ENCODE data around the gene TRIM32. TPM values are rescaled to one million over a fixed set of nuclear protein-coding genes. Genes with fewer than 3 reads are reported as not detected.

TRIM32 gene, protein sequence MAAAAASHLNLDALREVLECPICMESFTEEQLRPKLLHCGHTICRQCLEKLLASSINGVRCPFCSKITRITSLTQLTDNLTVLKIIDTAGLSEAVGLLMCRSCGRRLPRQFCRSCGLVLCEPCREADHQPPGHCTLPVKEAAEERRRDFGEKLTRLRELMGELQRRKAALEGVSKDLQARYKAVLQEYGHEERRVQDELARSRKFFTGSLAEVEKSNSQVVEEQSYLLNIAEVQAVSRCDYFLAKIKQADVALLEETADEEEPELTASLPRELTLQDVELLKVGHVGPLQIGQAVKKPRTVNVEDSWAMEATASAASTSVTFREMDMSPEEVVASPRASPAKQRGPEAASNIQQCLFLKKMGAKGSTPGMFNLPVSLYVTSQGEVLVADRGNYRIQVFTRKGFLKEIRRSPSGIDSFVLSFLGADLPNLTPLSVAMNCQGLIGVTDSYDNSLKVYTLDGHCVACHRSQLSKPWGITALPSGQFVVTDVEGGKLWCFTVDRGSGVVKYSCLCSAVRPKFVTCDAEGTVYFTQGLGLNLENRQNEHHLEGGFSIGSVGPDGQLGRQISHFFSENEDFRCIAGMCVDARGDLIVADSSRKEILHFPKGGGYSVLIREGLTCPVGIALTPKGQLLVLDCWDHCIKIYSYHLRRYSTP
- total RNA-seq, result 29.8 and 38.4 TPM in 2 replicates

DNA sequence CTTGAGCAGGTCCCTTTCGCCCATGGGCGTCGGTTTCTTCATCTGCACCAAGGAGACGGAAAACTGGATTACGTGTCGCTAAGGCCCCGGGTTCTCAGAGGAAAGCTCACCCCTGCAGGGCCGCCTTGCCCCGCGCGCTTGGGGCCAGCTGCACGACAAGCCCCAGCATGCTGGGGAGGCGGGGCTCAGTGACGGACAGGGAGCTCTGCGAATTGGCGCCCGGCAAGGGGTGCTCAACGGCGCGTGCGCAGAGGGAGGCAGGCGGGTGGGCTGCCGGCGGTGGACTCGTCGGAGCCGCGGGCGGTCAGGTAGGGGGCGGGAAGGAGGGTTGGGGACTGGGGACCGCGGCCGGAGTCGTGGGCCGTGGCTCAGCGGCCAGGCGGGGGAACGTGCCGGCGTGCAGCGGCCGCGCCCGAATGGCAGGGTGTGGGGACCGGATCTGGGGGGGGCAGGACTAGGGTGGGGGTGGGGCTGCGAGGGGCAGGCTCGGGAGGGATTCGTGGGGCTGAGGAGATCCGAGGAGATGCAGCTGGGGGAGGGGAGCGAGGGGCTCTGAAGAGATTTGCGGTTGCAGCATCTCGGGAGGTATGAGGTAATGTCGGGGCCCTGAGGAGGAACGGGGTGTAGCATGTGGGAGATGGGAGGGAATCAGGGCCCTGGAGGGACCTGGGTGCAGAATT, at the start of gene TRIM32:
TSS of gene TRIM32 (plus strand) at position 232 of the 680 bp plus-strand sequence. CDS start 10,438 bp downstream, outside the sequence.

Measured in placental epithelial cell (primary cell).